Mononuclear cell (primary cell): ENCODE measurements around the gene TCHP. TPM values are rescaled to one million over a fixed set of nuclear protein-coding genes. Genes with fewer than 3 reads are reported as not detected.

Experiments used
- total RNA-seq: library from RNA; depleted of rRNA; stranded (reverse); fragments of >200 nt; gene quantifications from one replicate; pipeline ENCODE4 v1.2.3, GENCODE V29; 2012

TCHP gene
- total RNA-seq, 1 donor: 7.9 TPM

Other genes starting within 250 kb of the TCHP start
- 1.0 TPM for gene FAM222A, start 186.4 kb upstream of the TCHP start, total RNA-seq
- gene TRPV4, start 66.9 kb upstream of the TCHP start, total RNA-seq: 0.31 TPM
- gene GLTP, start 19.7 kb upstream of the TCHP start, total RNA-seq: 63.0 TPM
- 86.7 TPM for gene GIT2, start 96.1 kb downstream of the TCHP start, total RNA-seq
- gene ANKRD13A, start 99.2 kb downstream of the TCHP start, total RNA-seq: 134 TPM
- 16.2 TPM for gene C12orf76, start 148.2 kb downstream of the TCHP start, total RNA-seq
- gene IFT81, start 224.1 kb downstream of the TCHP start, total RNA-seq: 2.2 TPM